Measurements from ENCODE around the gene EYS.

DNA sequence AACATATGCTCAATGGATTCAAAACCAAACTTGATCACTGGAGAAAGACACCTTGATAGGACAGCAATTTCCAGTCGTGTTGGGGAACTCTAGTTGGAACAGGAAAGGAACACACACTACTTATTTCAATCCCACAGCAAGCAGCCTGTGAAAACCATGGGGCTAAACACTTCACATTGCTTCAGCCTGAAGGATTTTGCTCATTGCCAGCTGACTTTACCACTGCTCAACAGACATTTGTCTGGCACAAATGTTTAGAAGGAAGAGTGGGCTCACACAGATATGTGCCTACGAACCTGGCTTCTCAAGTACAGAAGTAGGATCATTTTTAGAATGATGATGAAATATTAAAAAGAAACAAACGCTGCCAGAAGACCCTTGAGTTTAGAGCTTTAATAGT is 1473.3 kb downstream of the EYS start:
- TF ChIP-seq REST (IDR thresholded peaks at IDR 0.05; ENCODE audit: insufficient read depth in 1 of 2, low read depth in 2 of 2, low read length in 2 of 2) (no peak), SIN3A (IDR thresholded peaks at IDR 0.05; ENCODE audit: borderline replicate concordance, insufficient read depth, low read length) (no peak), TAF1 (IDR thresholded peaks at IDR 0.05; ENCODE audit: borderline replicate concordance, insufficient read depth, low read length) (no peak), POLR2AphosphoS5 (IDR thresholded peaks at IDR 0.05; ENCODE audit: low read depth, low read length) (no peak)
